Fibroblast of skin of right biceps (primary cell): ENCODE results near the gene YJEFN3.

Experiments used
- DNase-seq: peaks from one replicate; pipeline ENCODE4 v3.0.0-alpha.2; 2013

Gene YJEFN3

DNA sequence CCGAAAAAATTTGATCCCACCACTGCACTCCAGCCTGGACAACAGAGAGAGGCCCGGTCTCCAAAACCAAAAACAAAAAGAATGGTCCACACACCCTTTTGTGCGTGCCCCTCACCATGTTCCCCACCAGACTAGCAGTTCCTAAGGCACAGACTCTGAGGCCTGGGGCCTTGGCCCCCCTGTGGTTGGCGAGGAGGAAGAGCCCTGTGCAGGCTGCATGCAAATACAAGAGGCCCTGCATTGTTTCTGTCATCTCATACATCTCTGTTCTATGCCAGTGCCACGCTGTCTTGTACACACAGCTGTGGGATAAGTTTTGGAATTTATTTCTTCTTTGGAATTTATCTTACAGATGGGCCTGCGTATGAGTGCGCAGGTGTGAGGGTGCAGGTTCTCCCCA is 4.7 kb upstream of the YJEFN3 start:
- DNase-seq, result no peak

GRCh38 chr19:19525611-19526380 is 2.9 kb upstream of the YJEFN3 start:
- DNase-seq, result no peak

DNA sequence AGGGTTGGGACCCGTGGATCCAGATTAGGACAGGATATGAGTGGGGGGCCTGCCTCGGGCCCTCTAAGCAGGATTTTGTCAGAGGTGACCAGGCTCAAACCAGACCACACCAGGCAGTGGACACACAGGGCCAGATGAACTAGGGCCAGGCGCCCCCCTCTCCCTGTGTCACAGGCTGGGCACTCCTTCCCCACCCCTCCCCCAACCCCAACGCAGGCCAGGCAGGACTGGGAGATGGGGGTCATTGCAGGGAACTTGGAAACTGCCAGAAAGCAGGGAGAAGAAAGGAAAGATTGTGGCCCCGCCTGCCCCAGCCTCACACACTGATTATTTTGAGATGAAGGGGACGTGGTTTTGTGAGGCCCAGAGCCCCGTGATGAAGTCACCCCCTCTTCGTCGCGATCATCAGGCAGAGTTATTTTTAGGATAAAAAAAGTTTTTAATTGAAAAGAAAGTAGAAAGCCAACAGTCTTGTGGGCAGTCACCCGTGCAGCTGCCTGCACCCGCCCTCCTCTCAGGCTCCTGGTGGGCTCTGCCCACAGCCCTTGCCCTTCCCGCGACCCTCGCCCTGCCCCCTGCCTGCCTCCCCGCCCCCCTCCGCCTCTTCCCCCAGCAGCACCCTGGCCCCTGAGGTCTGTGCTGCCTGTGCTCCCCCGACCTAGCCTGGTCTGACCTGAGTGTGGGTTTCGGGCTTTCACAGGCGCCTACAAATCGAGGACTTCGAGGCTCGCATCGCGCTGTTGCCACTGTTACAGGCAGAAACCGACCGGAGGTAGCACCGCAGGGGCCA is 1.9 kb upstream of the YJEFN3 start:
- no peak for DNase-seq

GRCh38 chr19:19527371-19527656 is 1.4 kb upstream of the YJEFN3 start:
- no peak for DNase-seq

- no peak for DNase-seq
These were observed 761 bp upstream of the YJEFN3 start for GRCh38 chr19:19527674-19528625.

DNA sequence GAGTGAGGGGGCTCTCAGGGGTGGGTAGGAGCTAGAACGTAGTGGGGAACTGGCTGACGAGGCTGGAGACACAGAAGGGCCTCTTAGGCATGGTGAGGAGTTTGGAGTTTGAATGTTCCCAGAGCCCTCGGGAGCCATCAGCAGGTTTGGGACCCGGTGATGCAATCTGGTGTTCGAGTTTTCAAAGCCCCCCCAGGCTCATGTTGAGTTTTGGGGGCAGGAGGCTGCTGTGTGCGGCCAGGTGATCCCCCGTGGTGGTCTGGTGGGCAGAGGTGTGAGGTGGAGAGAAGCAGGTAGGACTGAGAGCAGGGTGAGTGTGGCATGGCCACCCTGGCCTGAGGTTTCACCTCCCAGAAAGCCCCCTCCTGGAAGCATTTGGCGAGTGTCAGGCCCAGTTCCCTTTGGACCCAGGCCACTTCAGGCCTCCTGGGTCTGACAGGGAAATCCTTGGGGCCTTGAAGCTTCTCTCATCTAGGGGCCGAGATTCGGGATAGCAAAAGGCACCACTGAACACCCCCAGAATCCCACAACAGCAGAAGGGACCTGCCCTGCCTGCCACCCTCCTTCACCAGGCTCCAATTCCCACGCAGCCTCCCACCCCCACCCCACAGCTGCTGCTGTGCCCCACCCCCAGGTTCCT is 1.2 kb downstream of the YJEFN3 start:
- no peak for DNase-seq

DNA sequence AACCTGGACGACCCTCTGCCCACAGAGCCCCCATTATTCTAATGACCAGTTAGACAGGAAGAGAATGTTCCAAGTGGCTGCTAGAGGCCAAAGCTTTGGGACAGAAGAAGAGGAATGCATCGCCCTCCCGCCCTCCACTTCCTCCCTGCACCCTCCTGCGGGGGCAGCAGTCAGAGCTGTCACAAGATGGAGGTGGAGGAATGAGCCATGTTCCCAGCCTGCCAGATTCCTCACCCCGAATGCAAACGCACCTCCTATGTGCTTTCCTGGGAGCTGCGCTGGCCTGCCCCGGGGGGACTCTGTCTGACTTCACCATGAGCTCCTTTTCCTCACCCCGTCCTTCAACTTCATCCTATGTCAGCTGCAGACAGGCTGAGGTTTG is 1.7 kb downstream of the YJEFN3 start:
- DNase-seq, result no peak

DNA sequence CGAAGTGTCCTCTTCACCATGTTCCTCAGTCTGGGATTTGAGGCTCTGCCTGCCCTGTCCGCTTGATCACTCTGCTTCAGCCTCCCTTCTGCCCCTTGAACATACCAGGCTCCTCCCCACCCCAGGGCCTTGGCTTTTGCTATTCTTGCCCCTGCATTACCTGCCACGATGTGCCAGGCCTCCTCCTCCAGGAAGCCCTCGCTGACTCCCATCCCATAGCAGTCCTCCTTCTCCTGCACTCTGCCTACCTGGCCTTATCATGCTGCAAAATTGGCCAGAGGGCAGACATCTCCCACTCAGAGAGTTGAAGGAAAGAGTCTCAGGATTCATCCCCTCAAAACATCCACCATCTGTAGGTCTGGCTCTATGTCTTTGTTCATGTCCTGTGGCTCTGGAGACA is 2.2 kb downstream of the YJEFN3 start:
- DNase-seq, result no peak

DNA sequence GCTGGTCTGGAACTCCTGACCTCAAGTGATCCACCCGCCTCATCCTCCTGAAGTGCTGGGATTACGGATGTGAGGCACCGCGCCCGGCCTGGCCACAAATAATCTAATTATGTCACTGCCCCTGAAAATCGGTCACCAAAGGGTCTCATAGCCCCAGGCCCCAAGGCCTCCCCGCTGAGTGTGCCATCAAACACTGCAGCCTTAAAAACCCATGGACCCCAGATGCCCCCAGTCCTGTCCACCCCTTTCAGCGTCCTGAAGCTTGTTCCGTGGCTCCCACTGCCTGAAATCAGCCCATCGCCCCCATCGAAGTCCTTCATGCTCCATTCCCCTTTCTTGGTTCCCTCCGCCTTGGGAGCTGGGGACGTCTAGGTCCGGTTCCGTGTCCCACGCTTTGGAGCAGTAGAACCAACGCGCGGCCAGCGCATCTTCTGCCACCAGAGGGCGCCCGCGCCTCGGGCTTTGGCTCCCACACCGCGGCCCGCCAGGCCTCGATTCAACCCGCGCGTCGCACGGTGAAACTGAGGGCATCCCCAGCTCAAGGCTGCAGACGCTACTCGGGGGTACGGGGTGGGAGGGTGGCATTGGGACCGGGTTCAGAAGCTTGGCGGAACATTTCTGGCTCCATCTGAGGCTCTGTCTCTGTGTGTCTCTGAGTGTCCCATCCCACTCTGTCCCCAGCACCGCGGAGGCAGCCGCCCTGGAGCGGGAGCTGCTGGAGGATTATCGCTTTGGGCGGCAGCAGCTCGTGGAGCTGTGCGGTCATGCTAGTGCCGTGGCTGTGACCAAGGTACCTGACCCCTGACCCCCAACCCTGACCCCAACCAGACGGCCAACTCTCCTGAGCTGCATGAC is 3.5 kb downstream of the YJEFN3 start:
- peak; percentile 60 for DNase-seq

- DNase-seq, result no peak
These were observed 4.3 kb downstream of the YJEFN3 start for GRCh38 chr19:19532806-19533701.

DNA sequence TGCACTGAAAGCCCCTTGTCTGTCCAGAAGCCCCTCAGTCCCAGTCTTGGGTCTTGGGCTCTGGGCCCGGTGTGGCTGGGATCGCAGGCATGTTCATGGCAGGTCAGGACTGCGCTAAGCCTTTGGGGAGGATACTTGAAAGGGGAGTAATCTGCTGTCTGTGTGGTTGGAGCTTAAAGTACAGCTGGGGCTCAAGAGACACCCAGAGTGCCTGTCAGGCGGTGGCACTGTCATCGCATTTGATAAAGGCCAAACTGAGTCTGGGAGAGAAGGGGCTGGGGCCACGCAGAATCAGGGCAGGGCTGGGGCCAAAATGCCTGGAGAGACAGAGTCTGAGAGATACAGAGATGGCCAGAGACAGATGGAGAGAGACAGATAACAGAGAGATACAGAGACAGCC is 5.1 kb downstream of the YJEFN3 start:
- DNase-seq, result no peak

DNA sequence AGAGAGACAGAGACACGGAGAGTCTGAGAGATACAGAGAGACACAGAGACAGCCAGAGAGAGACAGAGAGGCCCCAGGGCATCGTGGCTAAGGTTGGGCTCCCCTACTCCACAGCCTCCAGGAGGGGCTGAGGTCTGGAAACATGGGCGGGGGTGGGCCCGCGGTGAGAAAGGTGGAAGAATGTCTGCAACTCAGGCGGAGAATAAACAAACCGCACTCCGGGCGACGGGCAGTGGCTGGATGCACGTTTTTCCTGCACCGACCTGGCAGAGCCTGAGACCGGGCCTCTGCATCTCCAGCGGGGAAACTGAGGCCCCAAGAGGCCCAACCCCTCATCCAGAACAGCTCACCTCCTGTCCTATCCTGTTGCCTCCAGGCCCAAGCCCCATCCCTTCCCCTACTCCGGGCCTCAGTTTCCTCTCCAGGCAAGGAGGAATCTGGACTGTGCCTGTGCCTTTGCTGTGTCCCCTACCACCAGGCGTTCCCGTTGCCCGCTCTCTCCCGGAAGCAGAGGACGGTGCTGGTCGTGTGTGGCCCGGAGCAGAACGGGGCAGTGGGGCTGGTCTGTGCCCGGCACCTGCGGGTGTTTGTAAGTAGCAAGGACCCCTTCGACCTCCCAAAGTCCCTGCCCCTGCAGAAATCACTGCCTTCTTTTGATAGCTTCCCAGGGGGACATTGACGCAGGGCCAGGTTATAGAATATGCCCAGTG is 6.0 kb downstream of the YJEFN3 start:
- DNase-seq, result no peak

DNA sequence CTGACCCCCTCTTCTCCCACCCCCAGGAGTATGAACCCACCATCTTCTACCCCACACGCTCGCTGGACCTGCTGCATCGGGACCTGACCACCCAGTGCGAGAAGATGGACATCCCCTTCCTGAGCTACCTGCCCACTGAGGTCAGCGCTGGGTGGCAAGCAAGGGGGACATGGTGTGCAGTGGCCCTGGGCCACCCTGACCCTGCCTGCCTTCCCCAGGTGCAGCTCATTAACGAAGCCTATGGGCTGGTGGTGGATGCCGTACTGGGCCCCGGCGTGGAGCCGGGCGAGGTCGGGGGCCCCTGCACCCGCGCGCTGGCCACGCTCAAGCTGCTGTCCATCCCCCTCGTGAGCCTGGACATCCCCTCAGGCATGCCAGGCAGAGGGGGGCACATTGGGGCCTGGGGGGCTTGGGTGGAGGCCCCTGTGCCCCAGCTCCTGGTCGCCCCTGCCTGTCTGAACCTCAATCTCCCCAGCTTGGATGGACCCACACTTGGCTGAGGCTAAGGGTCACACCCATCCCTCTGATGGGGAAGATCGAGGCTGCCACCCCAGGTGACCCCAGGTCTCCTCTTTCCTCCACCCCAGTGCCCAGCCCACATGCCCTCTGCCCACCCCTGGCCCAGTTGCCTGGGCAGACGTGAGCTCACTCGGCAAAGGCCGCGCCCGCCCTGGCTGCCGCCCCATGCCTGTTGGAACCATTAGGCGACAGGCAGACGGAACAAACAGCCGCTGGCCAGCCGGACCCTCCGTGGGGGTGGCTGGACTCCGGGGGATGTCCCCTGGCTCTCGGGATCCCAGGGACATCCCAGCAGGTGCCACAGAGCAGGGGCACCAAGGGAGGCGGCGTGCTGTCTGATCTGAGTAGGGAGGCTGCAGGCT is 6.8 kb downstream of the YJEFN3 start:
- DNase-seq, result no peak

DNA sequence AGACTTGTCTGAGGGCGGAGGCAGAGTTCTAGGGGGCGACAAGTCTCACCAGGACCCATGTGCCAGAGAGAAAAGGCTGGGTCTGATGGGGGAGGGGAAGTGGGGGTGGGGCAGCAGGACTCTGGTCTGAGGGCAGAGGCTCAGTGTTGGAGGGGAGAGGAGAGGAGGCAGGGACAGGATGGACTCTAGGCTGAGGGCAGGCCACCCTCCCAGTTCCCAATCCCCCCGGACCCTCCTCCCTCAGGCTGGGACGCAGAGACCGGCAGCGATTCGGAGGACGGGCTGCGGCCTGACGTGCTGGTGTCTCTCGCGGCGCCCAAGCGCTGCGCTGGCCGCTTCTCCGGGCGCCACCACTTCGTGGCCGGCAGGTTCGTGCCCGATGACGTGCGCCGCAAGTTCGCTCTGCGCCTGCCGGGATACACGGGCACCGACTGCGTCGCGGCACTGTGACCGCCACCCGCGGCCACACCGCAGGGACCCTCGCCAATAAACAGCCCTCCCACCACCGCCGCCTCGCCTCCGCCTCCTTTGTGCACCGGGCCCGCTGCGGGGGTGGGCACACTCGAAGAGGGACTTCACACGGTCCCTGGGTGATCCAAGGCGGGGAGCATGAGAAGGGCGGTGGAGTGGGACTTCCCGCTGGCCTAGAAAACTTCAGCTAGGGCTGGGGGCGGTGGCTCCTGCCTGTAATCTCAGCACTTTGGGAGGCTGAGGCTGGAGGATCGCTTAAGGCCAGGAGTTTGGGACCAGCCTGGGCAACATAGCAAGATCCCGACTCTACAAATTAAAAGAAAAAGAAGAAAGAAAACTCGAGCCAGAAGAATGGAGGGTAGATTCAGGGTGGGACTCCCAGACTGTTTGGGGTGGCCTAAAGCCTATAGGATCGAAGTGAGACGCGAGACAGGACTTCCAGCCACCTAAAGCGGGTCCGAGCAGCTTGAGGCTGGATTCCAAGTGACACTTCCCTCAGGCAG is 8.7 kb downstream of the YJEFN3 start:
- DNase-seq, result no peak

- DNase-seq, result no peak
These were observed 9.5 kb downstream of the YJEFN3 start, which contains the start of gene CILP2 for GRCh38 chr19:19538061-19538784. TSS of gene CILP2 (plus strand) at chr19:19538265. CDS start at chr19:19538350, 85 bp downstream.

DNA sequence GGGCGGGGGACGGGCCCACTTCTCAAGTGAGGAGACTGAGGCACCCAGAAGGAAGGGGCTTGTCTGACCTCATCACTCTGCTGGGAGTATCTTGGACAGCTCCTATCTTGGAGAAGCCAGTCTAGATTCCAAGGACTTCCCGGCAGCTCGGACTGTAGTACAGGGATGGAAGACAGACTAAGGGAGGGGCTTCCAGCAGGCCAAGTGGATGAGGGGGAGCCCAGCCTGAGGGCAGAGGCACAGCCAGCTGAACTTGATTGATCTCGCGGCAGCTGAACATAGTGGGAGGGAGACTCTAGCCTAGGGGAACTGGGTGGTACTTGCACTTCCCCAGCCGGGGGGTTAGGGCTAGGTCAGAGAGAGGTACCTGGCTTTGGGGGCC is 10.1 kb downstream of the YJEFN3 start:
- no peak for DNase-seq

DNA sequence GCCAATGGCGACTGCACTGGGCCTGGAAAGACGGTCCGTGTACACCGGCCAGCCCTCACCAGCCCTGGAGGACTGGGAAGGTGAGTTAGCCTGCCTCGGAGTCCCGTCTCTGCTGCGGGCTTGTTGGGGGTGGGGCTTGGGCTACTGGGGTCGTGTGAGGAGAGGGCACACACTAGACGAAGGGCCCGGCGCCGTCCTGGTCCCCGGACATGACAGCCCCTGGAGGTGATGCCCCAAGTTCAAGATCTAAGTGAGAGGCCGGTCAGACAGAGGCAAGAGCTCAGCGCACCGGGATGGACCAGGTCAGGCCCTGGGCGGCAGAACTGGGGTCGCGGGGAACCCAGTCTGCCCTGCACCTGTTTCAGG is 11.0 kb downstream of the YJEFN3 start:
- no peak for DNase-seq
